ACHN (cell line): ENCODE data around the gene ATG4D.
A peak's percentile ranks its signal among the peaks of the same experiment; 100 is the strongest.
"Not testable (repeated sequence)": the region's sequence is repeated elsewhere in the genome, so short reads cannot be mapped to it uniquely, and the experiment has no call there.

Experiments used
- DNase-seq: peaks from one replicate; pipeline ENCODE4 v3.0.0-alpha.2; 2015
- in situ Hi-C: cut with HindIII; loops from 2 replicates; pipeline ENCODE4 v1.10.0; 2017; ENCODE audit warnings: low sequenced_read_pairs, low pct_ligation_motif_present, low pct_unique_long_range_greater_than_20kb

ATG4D gene

GRCh38 chr19:10566658-10567410 is 23.1 kb downstream of the ATG4D start:
- in situ Hi-C loops = no loop called here
- DNase-seq = no peak

DNA sequence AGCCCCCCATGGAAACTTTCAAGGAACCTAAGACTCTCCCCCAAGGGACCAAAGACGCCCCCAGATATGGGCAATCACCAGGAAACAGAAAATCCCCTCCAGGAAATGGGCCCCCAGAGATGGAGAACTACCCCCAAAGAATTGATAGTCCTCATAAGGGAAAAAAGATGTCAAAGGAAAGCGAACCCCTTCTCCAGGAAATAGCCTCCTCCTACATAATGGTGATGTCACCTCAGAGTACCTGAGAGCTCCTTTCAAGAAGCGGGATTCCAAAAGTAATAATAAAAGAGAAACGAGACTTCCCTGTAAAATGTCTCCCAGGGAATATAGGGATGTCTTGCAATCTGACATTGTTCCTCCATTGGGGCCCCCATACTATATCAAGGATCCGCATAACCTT is 24.0 kb downstream of the ATG4D start:
- in situ Hi-C loops = no loop called here
- no peak for DNase-seq

DNA sequence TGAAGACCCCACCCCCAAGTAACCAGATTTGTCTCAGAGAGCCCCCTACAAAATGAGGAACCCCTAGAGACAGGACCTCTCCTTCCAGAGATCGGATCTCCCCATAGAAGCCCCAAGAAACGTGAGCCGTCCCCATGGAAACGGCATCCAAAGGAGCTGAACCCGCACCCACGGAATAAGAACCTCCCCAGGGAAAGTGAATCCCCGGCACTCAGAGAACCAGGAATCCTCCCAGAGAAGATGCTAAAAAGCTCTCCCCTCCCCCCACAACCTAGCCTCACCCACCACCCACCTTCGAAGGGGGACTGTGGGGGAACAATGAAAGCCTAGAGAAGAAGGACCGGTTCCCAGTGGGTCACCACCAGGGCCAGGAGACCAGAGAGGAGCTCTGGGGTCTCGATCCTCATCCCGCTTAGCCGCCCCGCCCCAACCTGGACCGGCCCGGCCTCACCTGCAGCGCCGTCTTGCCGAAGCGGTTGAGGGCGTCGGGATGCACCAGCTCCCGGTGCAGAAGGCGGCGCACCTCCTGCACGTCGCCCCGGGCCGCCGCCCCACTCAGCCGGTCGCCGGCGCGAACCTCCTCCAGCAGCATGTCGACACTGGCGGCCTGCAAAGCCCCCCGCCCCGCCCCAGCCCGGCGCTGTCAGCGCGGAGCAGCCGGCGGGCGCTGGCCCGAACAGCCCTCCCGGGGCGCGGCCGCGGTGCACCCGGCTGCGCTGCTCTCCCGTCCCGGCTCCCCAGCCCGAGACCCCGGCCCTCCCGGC is 24.5 kb downstream of the ATG4D start:
- peak; percentile 35 for DNase-seq
- in situ Hi-C loops = no loop called here

GRCh38 chr19:10568826-10569651 is 25.3 kb downstream of the ATG4D start, which contains the start of gene CDKN2D:
Gene CDKN2D (minus strand): TSS chr19:10568979. CDS start chr19:10568653, 326 bp downstream.
- in situ Hi-C loops = no loop called here
- DNase-seq = peak; percentile 97

DNA sequence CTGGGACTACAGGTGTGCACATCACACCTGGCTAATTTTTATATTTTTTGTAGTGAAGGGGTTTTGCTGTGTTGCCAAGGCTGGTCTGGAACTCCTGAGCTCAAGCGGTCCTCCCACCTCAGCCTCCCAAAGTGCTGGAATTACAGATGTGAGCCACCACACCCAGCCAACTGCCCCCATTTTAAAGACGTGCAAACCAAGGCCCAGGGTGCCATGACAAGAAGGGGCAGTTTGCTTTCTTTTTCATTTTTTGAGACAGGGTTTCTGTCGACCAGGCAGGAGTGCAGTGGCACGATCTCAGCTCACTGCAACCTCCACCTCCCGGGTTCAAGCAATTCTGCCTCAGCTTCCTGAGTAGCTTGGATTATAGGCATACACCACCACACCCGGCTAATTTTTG is 30.1 kb downstream of the ATG4D start:
- in situ Hi-C loops, DNase-seq: not testable (repeated sequence)

GRCh38 chr19:10574462-10574861 is 30.8 kb downstream of the ATG4D start:
- DNase-seq = no peak
- in situ Hi-C loops = no loop called here

GRCh38 chr19:10575011-10575716 is 31.5 kb downstream of the ATG4D start:
- in situ Hi-C loops = no loop called here

DNA sequence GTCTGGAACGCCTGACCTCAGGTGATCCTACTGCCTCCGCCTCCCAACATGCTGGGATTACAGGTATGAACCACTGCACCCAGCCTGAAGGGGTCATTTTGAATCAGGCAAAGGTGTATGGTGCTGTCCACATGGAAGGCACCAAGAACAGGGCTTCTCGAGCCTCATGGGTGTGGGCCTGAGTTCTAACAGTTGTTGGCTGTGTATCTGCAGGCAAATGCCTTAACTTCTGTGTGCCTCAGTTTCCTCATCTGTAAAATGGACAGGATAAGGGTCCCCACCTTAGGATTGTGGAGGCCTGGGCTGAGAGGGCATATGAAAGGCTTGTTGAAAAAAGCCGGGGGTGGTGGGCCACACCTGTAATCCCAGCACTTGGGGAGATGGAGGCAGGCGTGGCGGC is 34.2 kb downstream of the ATG4D start:
- no peak for DNase-seq
- in situ Hi-C loops = no loop called here

More at GRCh38 chr19:10575011-10575716, 31.5 kb downstream of the ATG4D start:
- no peak for DNase-seq

DNA sequence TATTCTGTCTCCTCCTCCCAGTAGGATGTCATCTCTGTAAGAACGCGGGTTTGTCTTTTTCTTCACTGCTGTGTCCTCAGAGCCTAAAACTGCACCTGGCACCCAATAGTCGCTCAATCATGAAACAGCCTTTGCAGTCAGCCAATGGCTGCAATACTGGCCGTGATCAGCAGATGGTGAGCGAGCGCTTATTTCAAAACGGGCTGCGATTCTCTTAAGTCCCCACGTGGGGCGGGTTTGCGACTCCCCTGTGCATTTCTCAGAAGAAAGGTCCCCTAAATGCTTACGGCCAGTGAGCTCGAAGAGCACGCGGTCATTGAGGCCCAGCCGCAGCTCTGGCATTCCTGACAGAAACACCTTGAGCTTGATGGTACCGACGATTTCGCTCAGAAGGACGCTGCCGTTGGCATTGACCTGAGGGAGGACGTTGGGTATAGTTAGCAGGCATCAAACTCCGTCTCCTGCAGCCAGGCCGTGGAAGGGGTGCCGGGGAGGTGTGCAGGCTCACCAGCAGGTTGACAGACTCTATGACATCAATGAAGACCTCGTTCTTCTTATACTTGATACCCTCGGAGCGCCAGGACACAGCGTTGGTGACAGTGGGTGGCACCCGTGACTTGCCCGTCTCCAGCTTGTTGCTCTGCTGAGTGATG is 37.4 kb downstream of the ATG4D start:
- in situ Hi-C loops = no loop called here
- DNase-seq = peak; percentile 91

DNA sequence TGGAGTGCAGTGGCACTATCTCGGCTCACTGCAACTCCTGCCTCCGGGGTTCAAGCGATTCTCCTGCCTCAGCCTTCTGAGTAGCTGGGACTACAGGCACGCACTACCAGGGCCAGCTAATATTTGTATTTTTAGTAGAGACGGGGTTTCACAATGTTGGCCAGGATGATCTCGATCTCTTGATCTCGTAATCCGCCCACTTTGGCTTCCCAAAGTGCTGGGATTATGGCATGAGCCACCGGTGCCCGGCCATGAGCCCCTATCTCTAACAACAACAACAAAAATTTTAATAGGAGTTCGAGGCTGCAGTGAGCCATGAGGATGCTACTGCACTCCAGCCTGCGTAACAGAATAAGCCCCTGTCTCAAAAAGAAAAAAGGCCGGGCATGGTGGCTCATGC is 38.4 kb downstream of the ATG4D start:
- DNase-seq = no peak
- in situ Hi-C loops = no loop called here

GRCh38 chr19:10583036-10583776 is 39.5 kb downstream of the ATG4D start:
- in situ Hi-C loops = no loop called here
- no peak for DNase-seq

- in situ Hi-C loops = no loop called here
- DNase-seq = no peak
Observed at GRCh38 chr19:10586396-10586795, 42.7 kb downstream of the ATG4D start.

DNA sequence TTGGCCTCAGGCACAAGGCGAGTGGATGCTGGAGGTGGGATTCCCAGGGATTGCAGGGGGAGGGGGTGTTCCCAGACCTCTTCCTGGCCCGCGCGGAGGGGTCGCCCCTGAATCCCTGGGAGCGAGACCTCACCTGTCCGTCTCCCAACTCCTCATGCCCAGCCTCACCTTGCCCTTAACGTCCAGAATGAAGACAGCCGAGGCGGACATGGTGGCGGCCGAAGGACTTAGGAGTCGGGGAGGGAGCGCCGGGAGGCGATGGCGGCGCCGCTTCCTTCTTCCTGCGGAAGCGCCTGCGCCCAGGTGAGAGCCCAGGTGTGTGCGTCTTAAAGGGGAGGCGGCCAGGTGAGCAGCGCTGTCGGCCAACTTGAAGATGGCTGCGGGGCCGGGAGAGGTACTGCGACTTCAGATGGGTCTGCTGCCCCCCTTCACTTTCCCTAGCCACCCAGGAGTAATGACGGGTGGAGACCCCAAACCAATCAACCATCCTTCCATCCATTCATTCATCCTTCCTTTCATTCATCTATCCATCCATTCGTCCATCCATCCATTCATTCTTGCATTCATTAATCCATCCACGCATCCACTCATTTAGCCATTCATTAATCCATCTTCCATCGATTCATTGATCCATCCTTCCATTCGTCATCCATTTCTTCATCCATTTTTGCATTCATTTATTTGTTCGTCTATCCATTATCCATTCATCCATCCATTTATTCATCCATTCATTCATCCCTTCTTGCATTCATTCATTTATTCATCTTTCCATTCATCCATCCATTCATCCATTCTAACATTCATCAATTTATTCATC is 43.5 kb downstream of the ATG4D start, which contains the start of gene AP1M2:
TSS of gene AP1M2 (minus strand) at position 291 of the 817 bp plus-strand sequence. CDS start at position 210, 81 bp downstream.
- in situ Hi-C loops = no loop called here
- DNase-seq = no peak

DNA sequence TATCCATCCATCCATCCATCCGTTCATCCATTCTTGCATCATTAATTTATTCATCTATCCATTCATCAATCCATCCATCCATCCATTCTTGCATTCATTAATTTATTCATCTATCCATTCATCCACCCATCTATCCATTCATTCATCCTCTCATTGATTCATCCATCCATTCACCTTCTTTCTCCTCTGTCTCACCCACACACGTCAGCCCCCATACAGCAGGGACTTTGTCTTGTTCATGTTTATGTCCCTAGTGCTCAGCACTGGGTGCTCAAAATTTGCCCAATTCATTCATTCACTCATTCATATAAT is 44.1 kb downstream of the ATG4D start:
- no peak for DNase-seq
- in situ Hi-C loops = no loop called here

- in situ Hi-C loops = no loop called here
- DNase-seq = no peak
Observed at GRCh38 chr19:10593148-10593547, 49.4 kb downstream of the ATG4D start.

DNA sequence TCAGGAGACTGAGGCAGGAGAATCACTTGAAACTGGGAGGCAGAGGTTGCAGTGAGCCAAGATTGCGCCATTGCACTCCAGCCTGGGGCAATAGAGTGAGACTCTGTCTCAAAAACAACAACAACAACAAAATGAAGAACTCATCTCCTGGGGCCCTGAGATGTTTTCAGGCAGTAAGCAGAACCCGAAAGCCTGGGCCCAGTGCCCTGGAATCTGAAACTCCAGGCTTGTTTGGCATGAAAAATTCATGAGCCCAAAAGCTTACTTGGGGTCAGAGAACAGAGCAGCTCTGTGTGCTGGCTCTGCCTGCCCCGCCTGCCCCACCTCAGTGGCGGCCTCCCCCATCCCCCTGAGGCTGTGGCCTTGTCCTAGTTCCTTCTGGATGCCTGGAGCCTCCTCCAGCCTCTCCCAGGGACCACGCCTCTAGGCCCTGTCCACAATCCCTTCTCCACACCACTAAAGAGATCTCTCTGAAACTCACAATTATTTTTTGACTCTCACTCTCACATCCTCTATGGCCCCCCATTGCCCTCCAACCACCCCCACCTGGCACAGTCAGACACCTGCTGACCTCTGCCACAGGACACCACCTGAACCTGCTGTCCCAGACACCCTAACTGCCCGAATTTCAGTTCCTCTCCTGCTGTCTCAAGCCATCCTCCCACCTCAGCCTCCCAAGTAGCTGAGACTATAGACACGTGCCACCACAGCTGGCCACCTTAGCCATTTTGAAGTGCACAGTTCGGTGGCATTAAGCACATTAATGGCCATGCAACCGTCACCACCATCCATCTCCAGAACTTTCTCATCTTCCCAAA is 50.3 kb downstream of the ATG4D start:
- no peak for DNase-seq
- in situ Hi-C loops = no loop called here
